ENCODE measurements around the gene DHFR.

Gene DHFR

GRCh38 chr5:80653502-80653901 lies 1.3 kb downstream of the DHFR start:
- DNase-seq (no peak), ATAC-seq (ENCODE audit: insufficient read depth, low read depth) (no peak)
- peaks cover 11% of the 10 kb centered on the region for H4K20me1 ChIP-seq (ENCODE audit: insufficient read depth, low read length)
- peak overlapping the region; percentile 94 for H3K9ac ChIP-seq (ENCODE audit: low read depth, low read length)
- peaks cover 27% of the 10 kb centered on the region for H3K4me1 ChIP-seq (ENCODE audit: insufficient read depth, low read length)
- H3K36me3 ChIP-seq (ENCODE audit: insufficient read depth, low read length), result peaks cover 32% of the 10 kb centered on the region
- peak overlapping the region; percentile 88 for H3K4me3 ChIP-seq (ENCODE audit: low read depth in 1 of 2, low read length in 2 of 2)
- H3K4me2 ChIP-seq (ENCODE audit: insufficient read depth, low read length), result peak overlapping the region; percentile 86
- TF ChIP-seq EZH2 (IDR thresholded peaks at IDR 0.05; ENCODE audit: borderline replicate concordance, low read depth, low read length, severe bottlenecking), result no peak
- TF ChIP-seq CTCF (IDR thresholded peaks at IDR 0.05; ENCODE audit: borderline replicate concordance, extremely low read depth, low read length, poor library complexity, severe bottlenecking), result no peak
- H3K27ac ChIP-seq (ENCODE audit: low read length), result peak overlapping the region; percentile 92
- H3K27me3 ChIP-seq (ENCODE audit: insufficient read depth, low read length, poor library complexity), result no peaks in the 10 kb centered on the region
- H2AFZ ChIP-seq (ENCODE audit: low read depth, low read length), result peak overlapping the region; percentile 69; the same call in 1 of the 2 replicates
- H3K79me2 ChIP-seq (ENCODE audit: insufficient read depth, low read length), result peaks cover 41% of the 10 kb centered on the region
- no peaks in the 10 kb centered on the region for H3K9me3 ChIP-seq (ENCODE audit: insufficient read depth, low read length, severe bottlenecking)

GRCh38 chr5:80646926-80647325 lies 7.9 kb downstream of the DHFR start:
- peaks cover 10% of the 10 kb centered on the region; the same call in 1 of the 2 replicates for H4K20me1 ChIP-seq (ENCODE audit: insufficient read depth, low read length)
- peaks cover 12% of the 10 kb centered on the region for H3K36me3 ChIP-seq (ENCODE audit: insufficient read depth, low read length)
- no peak overlapping the region for H3K27ac ChIP-seq (ENCODE audit: low read length)

GRCh38 chr5:80644900-80645299 lies 9.9 kb downstream of the DHFR start:
- Histone ChIP-seq H3K36me3 (ENCODE audit: insufficient read depth, low read length) (peaks cover 30% of the 10 kb centered on the region), H3K9me3 (ENCODE audit: insufficient read depth, low read length, severe bottlenecking) (no peaks in the 10 kb centered on the region), H4K20me1 (ENCODE audit: insufficient read depth, low read length) (peaks cover 23% of the 10 kb centered on the region; the same call in 1 of the 2 replicates), H3K4me3 (ENCODE audit: low read depth in 1 of 2, low read length in 2 of 2) (no peak overlapping the region), H3K4me1 (ENCODE audit: insufficient read depth, low read length) (no peaks in the 10 kb centered on the region), H3K4me2 (ENCODE audit: insufficient read depth, low read length) (no peak overlapping the region), H3K9ac (ENCODE audit: low read depth, low read length) (no peak overlapping the region), H3K27me3 (ENCODE audit: insufficient read depth, low read length, poor library complexity) (no peaks in the 10 kb centered on the region), H3K27ac (ENCODE audit: low read length) (no peak overlapping the region), H2AFZ (ENCODE audit: low read depth, low read length) (no peak overlapping the region), H3K79me2 (ENCODE audit: insufficient read depth, low read length) (peaks cover 72% of the 10 kb centered on the region)
- ATAC-seq (ENCODE audit: insufficient read depth, low read depth), result no peak
- TF ChIP-seq EZH2 (IDR thresholded peaks at IDR 0.05; ENCODE audit: borderline replicate concordance, low read depth, low read length, severe bottlenecking), result no peak
- no peak for TF ChIP-seq CTCF (IDR thresholded peaks at IDR 0.05; ENCODE audit: borderline replicate concordance, extremely low read depth, low read length, poor library complexity, severe bottlenecking)
- DNase-seq, result no peak

More at GRCh38 chr5:80646926-80647325, 7.9 kb downstream of the DHFR start:
- H3K4me1 ChIP-seq (ENCODE audit: insufficient read depth, low read length), result no peaks in the 10 kb centered on the region
- ATAC-seq (ENCODE audit: insufficient read depth, low read depth), result no peak
- no peak for DNase-seq
- no peaks in the 10 kb centered on the region for H3K9me3 ChIP-seq (ENCODE audit: insufficient read depth, low read length, severe bottlenecking)
- H3K9ac ChIP-seq (ENCODE audit: low read depth, low read length), result no peak overlapping the region
- H3K4me3 ChIP-seq (ENCODE audit: low read depth in 1 of 2, low read length in 2 of 2), result no peak overlapping the region
- TF ChIP-seq CTCF (IDR thresholded peaks at IDR 0.05; ENCODE audit: borderline replicate concordance, extremely low read depth, low read length, poor library complexity, severe bottlenecking) (no peak), EZH2 (IDR thresholded peaks at IDR 0.05; ENCODE audit: borderline replicate concordance, low read depth, low read length, severe bottlenecking) (no peak)
- H3K27me3 ChIP-seq (ENCODE audit: insufficient read depth, low read length, poor library complexity), result no peaks in the 10 kb centered on the region
- H3K4me2 ChIP-seq (ENCODE audit: insufficient read depth, low read length), result no peak overlapping the region
- no peak overlapping the region for H2AFZ ChIP-seq (ENCODE audit: low read depth, low read length)
- peaks cover 55% of the 10 kb centered on the region for H3K79me2 ChIP-seq (ENCODE audit: insufficient read depth, low read length)
